HG02798 (cell line): ENCODE measurements around the gene TMEM53.

Experiments used
- ATAC-seq: cut with Tn5 transposase; IDR thresholded peaks from one replicate; pipeline ENCODE4 v1.9.1; 2021; ENCODE audit warnings: mild to moderate bottlenecking; ENCODE audit not compliant: unreplicated experiment, poor library complexity

The TMEM53 gene

DNA sequence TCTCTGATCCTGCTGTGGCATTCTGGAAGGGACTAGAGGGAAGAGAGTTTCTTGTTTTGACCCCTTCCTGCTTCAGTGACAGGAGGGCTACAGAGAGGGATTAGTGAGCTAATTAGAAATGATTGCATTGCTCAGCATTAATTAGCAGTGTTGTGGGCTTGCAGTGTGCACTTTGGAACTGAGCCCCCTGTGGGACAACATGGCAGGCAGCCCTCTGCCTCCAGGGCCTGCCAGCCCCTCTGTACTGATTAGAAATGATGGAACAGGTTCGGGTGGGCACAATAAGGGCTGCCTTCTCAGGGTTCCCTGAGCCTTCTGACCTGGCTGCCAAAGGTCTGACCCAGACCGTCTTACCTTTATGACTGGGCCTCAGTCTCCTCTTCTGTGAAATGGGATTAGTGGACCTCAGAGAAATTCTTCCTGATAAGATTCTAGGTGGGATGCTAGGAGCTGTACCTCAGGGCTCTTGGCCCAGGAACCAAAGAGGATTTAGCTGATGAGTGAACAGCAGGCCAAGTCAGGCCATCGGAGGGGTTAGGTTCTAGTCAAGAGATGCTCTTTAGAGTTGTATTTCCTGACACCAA, 39.6 kb downstream of the TMEM53 start:
- no peak for ATAC-seq

DNA sequence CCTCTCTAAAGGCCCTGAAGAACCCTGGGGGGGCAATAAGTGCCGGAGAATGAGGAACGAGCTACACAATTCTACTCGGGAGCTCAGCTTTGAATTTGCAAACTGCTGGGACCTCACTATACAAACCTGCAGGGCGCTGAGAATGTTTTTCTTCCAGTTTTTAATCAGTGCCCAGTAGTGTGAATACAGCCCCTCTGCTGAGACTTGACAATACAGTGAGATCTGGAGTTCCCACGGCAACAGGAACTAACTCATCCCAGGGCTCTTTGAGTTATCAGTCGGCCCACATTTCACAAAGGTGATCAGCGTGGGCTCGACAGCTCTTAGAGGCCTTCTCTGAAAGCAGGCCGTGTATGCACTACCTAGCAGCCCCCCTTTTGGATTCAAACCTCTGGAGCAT, 41.7 kb downstream of the TMEM53 start:
- no peak for ATAC-seq

DNA sequence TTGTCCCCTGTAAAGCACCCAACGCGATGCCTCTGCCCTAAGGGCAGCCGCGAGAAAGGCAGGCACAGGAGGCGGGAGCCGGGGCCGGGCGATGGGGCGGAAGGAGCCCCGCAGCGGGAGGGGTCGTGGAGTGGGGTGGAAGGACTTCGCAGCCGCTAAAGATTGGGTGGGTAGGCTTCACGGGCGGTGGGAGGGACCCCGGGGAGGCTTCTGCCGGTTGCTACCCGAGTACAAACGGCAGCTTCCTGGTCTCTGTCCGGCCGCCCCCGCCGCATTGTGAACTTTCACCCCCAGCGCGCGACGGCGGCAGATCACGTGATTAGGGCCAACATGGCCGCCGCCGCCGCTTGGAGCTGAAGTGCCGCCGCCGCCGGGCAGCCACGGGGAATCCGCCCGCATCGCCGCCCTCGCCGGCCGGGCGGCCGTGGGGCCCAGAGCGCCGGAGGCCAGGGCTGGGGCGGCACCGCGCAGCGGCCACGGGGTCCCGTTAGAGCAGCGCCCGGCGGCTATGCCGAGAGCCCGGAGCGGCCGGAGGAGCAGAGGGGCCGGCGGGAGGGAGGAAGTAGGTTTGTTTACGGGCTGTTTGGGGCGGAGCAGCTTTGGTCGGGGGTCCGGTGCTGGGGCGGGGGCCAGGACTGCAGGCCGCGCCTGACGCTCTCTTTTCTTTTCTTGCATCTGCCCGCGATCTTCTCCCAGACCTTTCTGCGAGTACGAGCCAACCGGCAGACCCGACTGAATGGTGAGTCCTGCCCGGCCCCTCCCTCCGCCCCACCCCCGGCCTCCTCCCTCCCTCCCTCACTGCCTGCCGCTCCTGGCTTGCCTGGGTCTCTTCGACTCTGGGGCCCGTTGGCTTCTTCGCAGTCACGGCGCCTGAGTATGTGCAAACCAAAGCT, 42.4 kb downstream of the TMEM53 start:
- ATAC-seq = peak; percentile 73

DNA sequence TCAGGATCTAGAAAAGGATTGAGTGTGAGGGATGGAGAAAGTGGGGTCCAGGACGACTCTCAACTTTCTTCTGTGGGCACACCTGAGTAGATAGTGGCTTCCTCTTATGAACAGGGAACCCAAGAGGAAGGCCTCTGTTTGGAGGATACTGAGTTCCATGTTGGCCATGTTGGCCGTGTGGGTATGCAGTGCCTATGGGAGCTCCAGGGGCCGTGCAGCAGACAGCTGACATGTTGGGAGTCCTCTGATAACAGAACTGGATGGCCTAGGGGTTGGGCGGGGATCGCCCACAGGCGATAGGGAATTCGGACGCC, 43.0 kb downstream of the TMEM53 start:
- ATAC-seq = no peak

DNA sequence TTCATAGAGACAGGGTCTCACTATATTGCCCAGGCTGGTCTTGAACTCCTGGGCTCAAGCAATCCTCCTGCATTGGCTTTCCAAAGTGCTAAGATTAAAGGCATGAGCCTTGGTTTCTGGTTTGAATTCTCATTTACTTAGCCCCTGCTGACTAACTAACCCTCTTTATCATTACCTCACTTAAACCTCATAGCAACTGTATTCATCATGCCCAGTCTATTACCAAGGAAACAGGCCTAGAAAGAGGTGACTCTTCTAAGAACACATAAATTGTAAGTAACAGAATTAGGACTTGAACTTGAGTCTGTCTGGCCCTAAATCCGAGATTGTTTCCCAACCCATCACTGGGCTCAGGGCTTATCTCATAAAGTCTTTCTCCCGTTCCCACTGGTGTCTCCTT, 44.2 kb downstream of the TMEM53 start:
- no peak for ATAC-seq

DNA sequence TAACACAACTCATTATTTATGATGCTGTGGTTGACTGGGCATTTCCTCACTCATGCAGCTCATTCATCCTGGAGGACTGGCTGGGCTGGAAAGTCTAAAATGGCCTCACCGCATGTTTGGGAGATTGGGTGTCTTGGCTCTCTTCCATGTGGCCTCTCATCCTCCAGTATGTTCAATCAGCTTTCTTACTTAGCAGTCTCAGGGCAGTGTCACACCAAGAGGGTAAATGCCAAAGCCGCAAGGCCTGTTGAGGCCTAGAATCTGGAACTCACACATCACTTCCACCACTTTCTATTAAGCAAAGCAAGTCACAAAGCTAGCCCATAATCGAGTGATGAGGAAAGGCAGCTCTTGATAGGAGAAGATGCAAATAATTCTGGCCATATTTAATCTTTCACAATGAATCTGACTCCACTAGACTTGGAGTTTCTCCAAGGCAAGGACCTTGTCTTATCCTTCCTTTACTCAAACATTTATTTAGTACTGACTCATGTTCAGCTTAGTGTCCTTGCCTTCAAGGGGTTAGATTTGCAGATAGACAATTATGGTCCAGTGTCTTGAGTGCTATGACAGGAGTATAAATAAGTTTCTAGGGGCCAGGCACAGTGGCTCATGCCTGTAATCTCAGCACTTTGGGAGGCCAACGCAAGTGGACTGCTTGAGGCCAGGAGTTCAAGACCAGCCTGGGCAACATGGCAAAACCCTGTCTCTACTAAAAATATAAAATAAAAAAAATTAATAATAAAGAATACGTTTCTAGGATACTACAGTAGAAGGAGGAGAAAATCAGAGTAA, 45.1 kb downstream of the TMEM53 start:
- no peak for ATAC-seq

DNA sequence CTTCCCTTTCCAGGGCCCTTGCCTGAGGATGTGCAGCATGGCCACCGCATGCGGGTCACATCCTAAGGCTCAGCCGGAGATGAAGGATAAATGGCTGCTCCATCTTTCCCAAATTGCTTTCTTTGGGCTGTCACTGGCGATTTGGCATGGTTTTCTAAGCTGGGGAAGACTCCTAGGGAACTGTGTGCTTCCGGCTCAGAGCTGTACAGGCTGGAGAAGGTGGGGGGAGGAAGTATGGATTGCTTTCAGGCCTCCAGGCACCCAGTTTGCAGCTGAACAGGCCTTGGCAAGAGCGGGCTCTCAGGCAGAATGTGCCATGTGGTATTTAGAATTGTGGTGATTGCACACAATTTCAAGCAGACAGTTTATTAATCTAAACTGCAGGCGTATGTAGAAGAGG, 48.9 kb downstream of the TMEM53 start:
- no peak for ATAC-seq

DNA sequence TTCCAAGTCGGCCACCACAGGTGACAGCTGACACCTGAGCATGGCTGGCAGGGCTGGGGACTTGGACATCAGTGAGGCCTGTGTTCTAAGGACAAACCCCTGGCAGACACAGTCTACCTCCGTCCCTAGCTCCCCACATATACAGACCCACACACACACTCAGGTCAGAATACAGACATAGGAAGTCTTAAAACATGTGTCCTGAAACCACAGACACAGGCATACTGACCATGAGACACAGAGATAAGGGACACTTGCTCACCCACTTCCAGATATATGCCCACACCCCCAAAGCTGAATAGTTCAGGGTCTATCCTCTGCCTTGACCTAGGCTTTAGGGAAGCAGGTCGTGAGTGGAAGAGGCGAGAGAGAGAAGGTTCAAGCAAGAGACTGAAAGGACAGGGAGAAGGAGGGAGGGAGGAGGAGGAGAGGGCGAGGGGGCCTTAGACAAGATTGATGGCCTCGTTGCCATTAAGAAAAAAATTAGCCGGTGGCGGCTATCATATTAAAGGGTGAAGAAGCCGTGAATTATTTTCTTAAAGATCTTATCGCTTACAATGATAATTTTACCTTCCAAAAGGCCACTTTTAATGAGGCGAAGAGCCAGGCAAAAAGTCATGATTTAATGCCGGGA, 49.9 kb downstream of the TMEM53 start:
- ATAC-seq = no peak

DNA sequence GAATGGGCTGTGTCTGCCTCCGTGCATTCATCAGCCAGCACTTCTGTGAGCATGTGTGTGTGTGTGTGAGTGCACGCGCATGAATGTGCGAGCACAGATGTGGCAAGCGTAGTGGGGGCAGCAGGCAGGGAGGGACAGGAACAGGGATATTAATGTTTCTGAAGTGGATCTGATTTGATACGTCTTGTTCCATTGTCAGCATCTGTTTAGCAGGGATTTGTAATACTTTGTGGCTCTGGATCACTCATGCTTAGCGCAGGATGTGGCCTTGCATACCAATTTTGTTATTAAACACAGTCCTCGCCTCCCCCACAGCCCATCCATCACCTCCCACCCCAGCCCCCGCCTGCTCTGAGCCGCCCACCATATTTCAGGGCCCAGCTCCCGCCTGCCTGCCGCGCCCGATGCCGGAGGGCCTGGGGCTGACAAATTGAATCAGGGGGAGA, 52.4 kb downstream of the TMEM53 start:
- ATAC-seq = no peak

DNA sequence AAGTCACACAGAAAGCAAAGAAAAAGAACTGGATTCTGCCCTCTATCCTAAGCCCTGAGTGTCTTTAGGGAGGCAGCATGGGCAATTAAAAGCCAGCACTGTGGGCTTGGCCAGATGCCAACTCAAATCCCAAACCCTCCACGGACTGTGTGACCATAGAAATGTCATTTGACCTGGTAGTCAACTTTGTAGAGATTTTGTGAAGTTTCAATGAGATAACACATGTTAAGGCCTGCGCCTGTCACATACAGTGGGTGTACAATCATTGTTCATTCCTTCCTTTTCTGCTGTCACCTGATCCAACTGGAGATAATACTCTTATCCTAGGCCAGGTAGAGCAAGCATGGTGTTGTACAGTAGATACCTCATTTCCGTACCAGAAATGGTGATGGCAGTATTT, 54.2 kb downstream of the TMEM53 start:
- ATAC-seq = no peak

DNA sequence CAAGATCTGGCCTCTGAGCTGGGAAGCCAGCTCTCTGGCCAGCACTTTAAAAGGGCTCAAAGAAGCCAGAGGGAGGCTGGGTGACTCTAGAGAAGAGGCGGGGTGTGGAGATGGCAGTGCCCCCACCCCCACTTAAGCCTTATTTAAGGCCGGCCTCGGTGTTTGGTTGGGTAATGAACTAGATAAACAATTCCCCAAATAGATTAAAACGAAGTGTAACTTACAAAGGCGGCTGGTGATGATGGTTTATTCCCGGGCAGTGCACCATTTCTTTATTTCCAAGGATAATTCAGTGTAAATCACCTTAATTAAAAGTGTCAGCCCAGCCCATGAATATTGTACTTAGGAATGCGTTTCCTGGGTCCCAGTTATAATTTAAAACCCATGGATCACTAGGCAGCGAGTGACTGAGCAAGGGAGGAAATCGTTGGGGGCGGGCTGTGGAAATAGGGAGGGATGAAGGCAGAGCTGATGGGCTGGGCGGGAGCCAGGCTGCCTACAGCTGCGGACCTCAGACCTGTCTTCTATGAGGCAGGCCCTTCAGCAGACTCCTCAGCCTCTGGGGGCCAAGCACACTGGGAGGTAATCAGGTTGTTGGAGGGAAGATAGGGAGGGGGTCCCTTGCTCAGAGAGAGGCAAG, 54.9 kb downstream of the TMEM53 start:
- no peak for ATAC-seq

DNA sequence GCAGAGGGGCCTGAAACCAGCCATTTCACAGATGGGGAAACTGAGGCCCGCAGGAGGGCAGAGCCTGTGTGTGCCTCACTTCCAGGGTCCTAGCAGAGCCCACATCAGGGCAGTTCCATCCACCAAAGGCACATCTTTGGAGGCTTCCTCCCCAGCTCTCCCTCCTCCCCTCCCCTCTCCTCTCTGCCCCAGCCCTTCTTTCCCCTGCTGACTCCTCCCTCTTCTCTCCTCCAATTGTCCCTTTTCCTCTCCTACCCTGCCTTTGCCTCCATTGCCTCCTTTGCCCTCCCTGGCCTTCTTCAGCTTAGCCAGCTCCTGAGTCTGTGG, 56.6 kb downstream of the TMEM53 start:
- no peak for ATAC-seq

DNA sequence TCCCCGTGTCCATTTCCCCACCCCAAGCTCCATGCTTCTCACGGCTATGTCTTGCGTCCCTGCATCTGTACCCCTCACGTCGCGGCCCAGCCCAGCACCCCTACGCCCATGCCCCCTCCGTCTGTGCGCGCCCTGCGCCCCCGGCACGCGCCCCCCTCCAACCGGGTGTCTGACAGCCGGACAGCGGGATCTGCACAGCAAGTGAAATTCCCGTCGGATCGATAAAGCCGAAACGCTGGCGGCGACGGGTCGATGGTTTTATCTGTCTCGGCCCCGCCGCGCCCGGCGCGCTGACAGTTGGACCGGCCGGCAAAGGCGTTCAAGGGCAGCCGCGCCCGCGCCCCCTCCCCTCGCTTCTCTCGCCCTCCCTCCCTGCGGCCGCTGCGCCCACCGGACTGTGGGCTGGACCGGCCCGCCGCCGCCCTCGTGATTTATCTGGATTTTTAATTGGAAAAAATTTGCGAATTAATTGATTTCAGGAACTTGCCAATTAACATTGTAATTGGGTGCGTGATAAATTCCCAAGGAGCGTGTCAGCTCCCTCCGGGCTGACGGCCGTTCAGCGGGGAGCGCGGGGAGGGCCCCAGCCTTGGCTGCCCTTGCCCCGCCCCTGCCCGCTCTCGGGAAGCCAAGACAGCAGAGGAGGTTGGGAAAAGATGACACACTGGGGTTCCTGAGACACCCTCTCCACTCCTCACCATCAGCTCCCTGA, 57.1 kb downstream of the TMEM53 start:
- no peak for ATAC-seq

DNA sequence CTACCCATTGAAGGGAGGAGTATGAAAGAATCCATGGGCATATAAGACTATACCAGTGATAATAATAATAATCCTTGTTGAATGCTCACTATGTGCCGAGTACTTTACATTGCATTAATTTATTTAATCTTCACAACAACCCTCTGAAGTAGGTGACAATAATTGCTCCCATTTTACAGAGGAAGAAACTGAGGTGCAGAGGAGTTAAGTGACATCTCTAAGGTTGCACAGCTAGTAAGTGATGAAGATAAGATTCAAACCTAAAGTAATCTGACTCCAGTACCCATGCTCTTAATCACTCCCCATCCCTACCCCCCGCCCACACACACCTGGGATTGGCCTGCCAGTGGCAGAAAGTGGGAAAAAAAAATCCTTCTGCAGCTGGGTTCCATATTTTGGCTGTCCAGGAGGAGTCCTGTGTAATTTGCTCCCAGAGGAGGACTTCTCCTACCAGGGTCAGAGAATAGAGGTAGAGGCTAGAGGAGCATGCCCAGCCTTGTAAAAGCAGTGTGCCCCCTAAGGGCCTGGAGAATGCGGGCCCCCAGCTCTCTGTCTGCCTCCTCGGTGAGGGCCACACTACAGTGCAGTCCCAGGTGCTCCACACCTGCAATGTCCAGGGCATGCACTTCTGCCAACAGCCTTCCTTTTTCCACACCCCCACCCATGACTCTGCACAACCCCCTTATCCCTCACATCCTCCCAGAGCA, 57.8 kb downstream of the TMEM53 start:
- no peak for ATAC-seq

DNA sequence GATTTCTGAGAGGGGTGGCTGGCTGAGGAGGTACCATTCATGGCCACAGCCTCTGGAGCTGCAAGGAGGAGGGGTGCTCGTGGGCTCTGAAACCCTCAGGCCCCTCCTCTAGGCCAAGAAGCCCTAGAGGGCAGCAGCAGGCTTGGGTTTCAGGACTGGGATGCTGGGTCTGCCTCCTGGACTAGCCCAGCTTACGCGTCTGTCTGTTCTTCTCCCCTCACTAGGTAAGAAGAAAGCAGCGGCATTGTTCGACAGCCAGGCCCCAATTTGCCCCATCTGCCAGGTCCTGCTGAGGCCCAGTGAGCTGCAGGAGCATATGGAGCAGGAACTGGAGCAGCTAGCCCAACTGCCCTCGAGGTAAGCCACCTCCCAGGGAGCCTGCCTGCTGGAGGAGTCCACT, 60.3 kb downstream of the TMEM53 start:
- no peak for ATAC-seq

DNA sequence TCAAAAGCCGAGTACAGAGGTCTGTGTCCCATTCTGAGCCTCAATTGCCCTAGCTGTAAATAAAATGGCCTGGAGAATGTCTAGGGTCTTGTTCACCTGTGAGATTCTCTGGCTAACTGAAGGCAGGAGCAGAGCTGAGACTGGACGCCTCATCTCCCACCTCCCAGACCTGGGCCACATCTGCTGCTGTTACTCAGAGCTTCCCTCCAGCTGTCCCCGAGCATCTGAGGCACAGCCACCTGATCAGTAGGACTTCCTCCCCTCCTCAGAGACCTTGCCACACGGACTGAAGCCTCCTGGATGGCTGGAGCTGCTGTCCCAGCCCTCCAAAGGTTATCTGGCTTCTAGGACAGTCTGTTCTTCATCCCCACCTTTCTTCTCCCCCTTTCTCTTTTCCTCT, 62.4 kb downstream of the TMEM53 start:
- no peak for ATAC-seq

DNA sequence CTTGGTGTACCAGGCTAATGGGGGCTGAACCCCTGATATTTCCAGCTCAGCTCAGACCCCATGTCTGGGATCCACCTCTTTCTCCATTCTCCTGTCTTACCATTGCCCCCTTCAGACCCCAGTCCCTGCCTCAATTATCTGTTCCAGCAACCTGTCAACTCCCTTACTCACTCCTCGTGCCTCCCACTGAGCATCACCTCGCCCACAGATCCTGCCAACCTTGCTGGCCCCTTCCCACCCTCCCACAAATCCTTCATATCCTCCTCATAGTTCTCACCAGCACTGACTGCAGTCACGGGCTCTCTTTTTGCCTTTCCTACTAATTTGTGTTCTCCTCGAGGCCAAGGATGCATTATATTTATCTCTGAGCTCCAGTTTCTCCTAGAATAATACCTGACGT, 62.9 kb downstream of the TMEM53 start:
- no peak for ATAC-seq

DNA sequence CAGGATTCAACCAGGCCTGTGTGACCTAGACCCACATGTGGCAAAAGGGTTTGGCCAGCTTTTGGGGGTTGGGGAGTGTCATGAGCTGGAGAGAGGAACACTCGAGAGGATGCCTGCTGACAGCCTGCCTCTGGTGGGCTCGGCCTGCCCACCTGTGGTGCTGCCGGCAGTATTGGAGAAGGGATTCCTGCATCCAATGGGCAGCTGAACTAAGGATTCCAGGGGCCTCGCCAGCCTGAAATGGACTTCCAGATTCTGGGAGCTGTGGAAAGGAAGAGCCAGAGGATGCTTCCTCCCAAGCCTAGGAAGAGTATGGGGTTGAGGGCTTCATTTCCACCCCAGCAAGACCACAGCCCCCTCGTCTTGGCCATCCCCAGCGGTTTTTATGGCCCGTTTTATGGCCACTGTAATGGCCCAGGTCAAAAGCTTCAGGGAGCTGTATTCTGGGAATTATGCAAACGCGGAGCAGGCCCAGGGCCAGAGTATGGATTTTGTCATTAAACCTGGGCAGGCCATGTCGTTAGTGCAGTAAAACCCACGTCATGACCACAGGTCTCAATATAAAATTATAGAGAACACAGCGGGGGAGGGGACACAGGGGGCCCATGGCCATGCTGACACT, 63.6 kb downstream of the TMEM53 start:
- ATAC-seq = no peak
